HepG2 (cell line): Measurements from ENCODE around the gene TMEM186. TPM values are rescaled to one million over a fixed set of nuclear protein-coding genes. Genes with fewer than 3 reads are reported as not detected.

ENCODE experiments used
- ELF1 ChIP-seq: sonication (generic); formaldehyde crosslinking; IDR thresholded peaks from 2 replicates; pipeline ENCODE4 v1.4.0; 2020; ENCODE audit warnings: missing genetic modification reagents
- GABPA ChIP-seq, 2 experiments: IDR thresholded peaks; 2 replicates each; pipeline ENCODE4 v1.6.1; 2011 to 2016; ENCODE audit warnings: low read depth in 2 of 2, low read length in 1 of 2, missing biosample characterization in 1 of 2, missing genetic modification characterization in 1 of 2
- NR2F1 ChIP-seq, 2 experiments: fragments of 450-650 bp in 1 of 2; formaldehyde crosslinking in 1 of 2; IDR thresholded peaks; 2 replicates each; pipeline versions ENCODE4 v1.5.0 to v1.6.1; 2016 to 2020; ENCODE audit warnings: mild to moderate bottlenecking in 1 of 2, missing compliant biosample characterization in 1 of 2, missing genetic modification reagents in 1 of 2, moderate library complexity in 1 of 2
- SAFB2 ChIP-seq: sonication (generic); formaldehyde crosslinking; IDR thresholded peaks from 2 replicates; pipeline ENCODE4 v1.5.1; 2020; ENCODE audit warnings: missing genetic modification reagents, low read depth, mild to moderate bottlenecking, borderline replicate concordance
- ZMAT3 ChIP-seq: sonication (generic); formaldehyde crosslinking; conservative IDR thresholded peaks from 2 replicates; pipeline ENCODE4 v1.7.0; 2021; ENCODE audit warnings: missing genetic modification reagents
- ZNF569 ChIP-seq: sonication (generic); formaldehyde crosslinking; IDR thresholded peaks from 2 replicates; pipeline ENCODE4 v1.5.0; 2020; ENCODE audit warnings: mild to moderate bottlenecking, missing genetic modification reagents, moderate library complexity, borderline replicate concordance
- ZNF572 ChIP-seq: sonication (generic); formaldehyde crosslinking; IDR thresholded peaks from 2 replicates; pipeline ENCODE4 v1.5.1; 2020; ENCODE audit warnings: mild to moderate bottlenecking, missing genetic modification reagents
- ZNF674 ChIP-seq: sonication (generic); formaldehyde crosslinking; IDR thresholded peaks from 2 replicates; pipeline ENCODE4 v1.5.0; 2020; ENCODE audit warnings: low read depth, mild to moderate bottlenecking, missing genetic modification reagents
- ZNF703 ChIP-seq: sonication (generic); formaldehyde crosslinking; IDR thresholded peaks from 2 replicates; pipeline ENCODE4 v1.5.1; 2020; ENCODE audit warnings: missing genetic modification reagents, mild to moderate bottlenecking, moderate library complexity, borderline replicate concordance
- ZNF83 ChIP-seq: sonication (generic); formaldehyde crosslinking; IDR thresholded peaks from 2 replicates; pipeline ENCODE4 v1.4.0; 2020; ENCODE audit warnings: missing genetic modification reagents, mild to moderate bottlenecking, borderline replicate concordance
- polyA plus RNA-seq, 8 experiments: library from polyadenylated mRNA; depleted of rRNA in 3 of 8; stranded (reverse) in 7 of 8; unstranded in 1 of 8; fragments of >200 nt; fragmentation: Illumina TruSeq in 4 of 8; extraction: Trizol in 4 of 8; gene quantifications; 2 replicates each; pipeline versions ENCODE4 v1.2.1 to v1.2.3, GENCODE V29; 2011 to 2016; ENCODE audit warnings: low read depth in 4 of 8, missing spikeins in 1 of 8, mixed read lengths in 1 of 8; ENCODE audit not compliant: insufficient read depth in 1 of 8
- total RNA-seq, 5 experiments: library from RNA; depleted of rRNA; stranded (reverse); fragments of >200 nt; fragmentation: Illumina TruSeq; extraction: Trizol; gene quantifications; 2 replicates each; pipeline ENCODE4 v1.2.3, GENCODE V29; 2016; ENCODE audit warnings: low read depth in 1 of 5
- TF ChIP-seq, protein P1 (sequence below): sonication (generic); formaldehyde crosslinking; IDR thresholded peaks from 2 replicates; pipeline ENCODE4 v1.4.0; 2020; ENCODE audit warnings: missing genetic modification reagents
- TF ChIP-seq, protein P2 (sequence below): sonication (generic); formaldehyde crosslinking; IDR thresholded peaks from 2 replicates; pipeline ENCODE4 v1.5.0; 2020; ENCODE audit warnings: missing genetic modification reagents
- TF ChIP-seq, protein P3 (sequence below): sonication (generic); formaldehyde crosslinking; IDR thresholded peaks from 2 replicates; pipeline ENCODE4 v1.4.0; 2020; ENCODE audit warnings: low read depth, mild to moderate bottlenecking, missing genetic modification reagents
- TF ChIP-seq, protein P4 (sequence below), 2 experiments: sonication (generic) in 1 of 2; formaldehyde crosslinking in 1 of 2; IDR thresholded peaks; 2 replicates each; pipeline versions ENCODE4 v1.4.0 to v1.6.1; 2016 to 2020; ENCODE audit warnings: borderline replicate concordance in 1 of 2, low read depth in 1 of 2, mild to moderate bottlenecking in 1 of 2, missing genetic modification reagents in 1 of 2

Gene TMEM186
- total and polyA plus RNA-seq, 2 of the 13 experiments (the other 11 are each of a cell fraction or from before 2014, with no cell fraction given), result 16.2 to 19.3 TPM

DNA sequence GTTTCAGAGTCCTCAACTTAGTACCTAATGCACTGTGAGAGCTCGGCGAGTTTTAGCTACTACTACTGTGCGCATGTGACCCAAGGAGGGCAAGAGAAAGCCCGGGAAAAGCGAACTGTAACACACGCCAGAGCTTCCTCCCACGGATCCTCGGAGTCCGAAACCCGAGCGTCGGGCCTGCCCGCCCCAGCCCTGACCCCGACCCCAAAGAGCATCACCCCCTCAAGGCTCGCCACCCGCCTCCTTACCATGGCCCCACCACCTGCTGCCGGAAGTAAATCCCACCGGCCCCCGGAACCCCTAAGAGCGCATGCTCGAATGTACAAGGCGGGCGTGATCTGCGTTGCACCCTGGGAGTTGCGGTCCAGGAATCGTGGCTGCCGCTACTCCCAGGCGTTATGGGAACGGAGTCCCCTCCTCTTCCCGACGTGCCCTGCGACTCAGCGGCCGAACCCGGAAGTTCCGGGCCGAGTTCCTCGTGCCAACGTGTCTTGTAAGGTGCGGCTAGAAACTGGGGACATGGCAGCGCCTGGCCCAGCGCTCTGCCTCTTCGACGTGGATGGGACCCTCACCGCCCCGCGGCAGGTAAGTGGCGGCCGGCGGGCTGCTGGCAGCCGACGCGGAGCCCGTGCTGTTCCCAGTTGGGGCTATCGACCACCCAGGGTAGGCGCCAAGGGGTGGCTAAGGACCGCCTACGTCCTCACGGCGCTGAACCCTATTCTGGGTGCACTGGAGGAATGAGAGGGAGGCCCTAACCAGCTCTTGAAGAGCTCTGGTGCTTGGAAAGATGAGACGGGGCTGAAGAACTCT is at the start of gene TMEM186, which contains the start of gene PMM2 (continued):
- TF ChIP-seq, protein P1, sequence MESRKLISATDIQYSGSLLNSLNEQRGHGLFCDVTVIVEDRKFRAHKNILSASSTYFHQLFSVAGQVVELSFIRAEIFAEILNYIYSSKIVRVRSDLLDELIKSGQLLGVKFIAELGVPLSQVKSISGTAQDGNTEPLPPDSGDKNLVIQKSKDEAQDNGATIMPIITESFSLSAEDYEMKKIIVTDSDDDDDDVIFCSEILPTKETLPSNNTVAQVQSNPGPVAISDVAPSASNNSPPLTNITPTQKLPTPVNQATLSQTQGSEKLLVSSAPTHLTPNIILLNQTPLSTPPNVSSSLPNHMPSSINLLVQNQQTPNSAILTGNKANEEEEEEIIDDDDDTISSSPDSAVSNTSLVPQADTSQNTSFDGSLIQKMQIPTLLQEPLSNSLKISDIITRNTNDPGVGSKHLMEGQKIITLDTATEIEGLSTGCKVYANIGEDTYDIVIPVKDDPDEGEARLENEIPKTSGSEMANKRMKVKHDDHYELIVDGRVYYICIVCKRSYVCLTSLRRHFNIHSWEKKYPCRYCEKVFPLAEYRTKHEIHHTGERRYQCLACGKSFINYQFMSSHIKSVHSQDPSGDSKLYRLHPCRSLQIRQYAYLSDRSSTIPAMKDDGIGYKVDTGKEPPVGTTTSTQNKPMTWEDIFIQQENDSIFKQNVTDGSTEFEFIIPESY (CRISPR knock-in tag), result peak; percentile 79
- TF ChIP-seq ZNF569 (CRISPR knock-in tag) (peak; percentile 87; the same call in 1 of the 2 replicates), ZNF703 (CRISPR knock-in tag) (no peak; the same call in 1 of the 2 replicates), ZMAT3 (CRISPR knock-in tag) (peak; percentile 99), SAFB2 (CRISPR knock-in tag) (peak; percentile 95; the same call in 1 of the 2 replicates), ZNF674 (CRISPR knock-in tag) (peak; percentile 81; the same call in 1 of the 2 replicates), ZNF572 (CRISPR knock-in tag) (peak; percentile 97), ELF1 (CRISPR knock-in tag) (peak; percentile 100), NR2F1 (CRISPR knock-in tag; IDR thresholded peaks at IDR 0.05) (peak; percentile 58 to 70; a peak in 3 of 4 replicates), ZNF83 (CRISPR knock-in tag) (peak; percentile 82; the same call in 1 of the 2 replicates), GABPA (IDR thresholded peaks at IDR 0.05; ENCODE audit: low read depth, low read length) (peak; percentile 89), GABPA (CRISPR knock-in tag; IDR thresholded peaks at IDR 0.05; ENCODE audit: low read depth) (peak; percentile 98)
- TF ChIP-seq, protein P2, sequence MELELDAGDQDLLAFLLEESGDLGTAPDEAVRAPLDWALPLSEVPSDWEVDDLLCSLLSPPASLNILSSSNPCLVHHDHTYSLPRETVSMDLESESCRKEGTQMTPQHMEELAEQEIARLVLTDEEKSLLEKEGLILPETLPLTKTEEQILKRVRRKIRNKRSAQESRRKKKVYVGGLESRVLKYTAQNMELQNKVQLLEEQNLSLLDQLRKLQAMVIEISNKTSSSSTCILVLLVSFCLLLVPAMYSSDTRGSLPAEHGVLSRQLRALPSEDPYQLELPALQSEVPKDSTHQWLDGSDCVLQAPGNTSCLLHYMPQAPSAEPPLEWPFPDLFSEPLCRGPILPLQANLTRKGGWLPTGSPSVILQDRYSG (CRISPR knock-in tag), result peak; percentile 99
- TF ChIP-seq, protein P3, sequence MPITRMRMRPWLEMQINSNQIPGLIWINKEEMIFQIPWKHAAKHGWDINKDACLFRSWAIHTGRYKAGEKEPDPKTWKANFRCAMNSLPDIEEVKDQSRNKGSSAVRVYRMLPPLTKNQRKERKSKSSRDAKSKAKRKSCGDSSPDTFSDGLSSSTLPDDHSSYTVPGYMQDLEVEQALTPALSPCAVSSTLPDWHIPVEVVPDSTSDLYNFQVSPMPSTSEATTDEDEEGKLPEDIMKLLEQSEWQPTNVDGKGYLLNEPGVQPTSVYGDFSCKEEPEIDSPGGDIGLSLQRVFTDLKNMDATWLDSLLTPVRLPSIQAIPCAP (CRISPR knock-in tag), result no peak
- TF ChIP-seq, protein P4, sequence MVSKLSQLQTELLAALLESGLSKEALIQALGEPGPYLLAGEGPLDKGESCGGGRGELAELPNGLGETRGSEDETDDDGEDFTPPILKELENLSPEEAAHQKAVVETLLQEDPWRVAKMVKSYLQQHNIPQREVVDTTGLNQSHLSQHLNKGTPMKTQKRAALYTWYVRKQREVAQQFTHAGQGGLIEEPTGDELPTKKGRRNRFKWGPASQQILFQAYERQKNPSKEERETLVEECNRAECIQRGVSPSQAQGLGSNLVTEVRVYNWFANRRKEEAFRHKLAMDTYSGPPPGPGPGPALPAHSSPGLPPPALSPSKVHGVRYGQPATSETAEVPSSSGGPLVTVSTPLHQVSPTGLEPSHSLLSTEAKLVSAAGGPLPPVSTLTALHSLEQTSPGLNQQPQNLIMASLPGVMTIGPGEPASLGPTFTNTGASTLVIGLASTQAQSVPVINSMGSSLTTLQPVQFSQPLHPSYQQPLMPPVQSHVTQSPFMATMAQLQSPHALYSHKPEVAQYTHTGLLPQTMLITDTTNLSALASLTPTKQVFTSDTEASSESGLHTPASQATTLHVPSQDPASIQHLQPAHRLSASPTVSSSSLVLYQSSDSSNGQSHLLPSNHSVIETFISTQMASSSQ (IDR thresholded peaks at IDR 0.05; ENCODE audit: low read depth), result 0 out of 2 replicates have a peak, but pooled peaks have one; percentile 27
- TF ChIP-seq, protein P4 (CRISPR knock-in tag; IDR thresholded peaks at IDR 0.05; ENCODE audit: borderline replicate concordance), result peak; percentile 92
